GM21619 (cell line): ENCODE results near the gene MAGI2.

Experiments
- ATAC-seq: cut with Tn5 transposase; IDR thresholded peaks from one replicate; pipeline ENCODE4 v1.9.1; 2021; ENCODE audit not compliant: unreplicated experiment

Gene MAGI2

GRCh38 chr7:78080241-78080640 lies 1373.2 kb downstream of the MAGI2 start:
- no peak for ATAC-seq

- no peak for ATAC-seq
Measured at GRCh38 chr7:78074713-78075112, 1378.8 kb downstream of the MAGI2 start.

- no peak for ATAC-seq
Measured at GRCh38 chr7:78073609-78074382, 1379.7 kb downstream of the MAGI2 start.

- ATAC-seq = no peak
Measured at GRCh38 chr7:78072201-78072590, 1381.3 kb downstream of the MAGI2 start.

- ATAC-seq = no peak
Measured at GRCh38 chr7:78071491-78072200, 1381.8 kb downstream of the MAGI2 start.

- ATAC-seq = no peak
Measured at GRCh38 chr7:78066599-78066998, 1386.9 kb downstream of the MAGI2 start.

DNA sequence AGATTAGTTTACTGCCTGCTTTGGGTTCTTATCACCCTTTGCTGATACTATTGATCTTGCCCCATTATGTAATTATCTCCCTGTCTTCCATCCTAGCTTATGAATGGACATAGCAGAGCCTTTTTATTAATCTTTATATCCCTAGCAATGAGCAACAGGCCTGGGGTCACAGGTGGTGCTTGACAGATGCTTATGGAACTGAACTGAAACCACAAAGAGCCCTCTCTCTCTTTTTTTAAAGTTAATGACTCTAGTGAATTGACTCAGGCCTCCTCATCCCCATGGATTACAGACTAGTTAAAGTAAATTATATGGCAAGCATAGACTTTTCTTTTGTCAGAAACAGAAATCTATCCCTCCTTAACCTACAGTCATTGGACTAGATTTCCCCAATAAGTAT lies 1389.7 kb downstream of the MAGI2 start:
- ATAC-seq = no peak

- no peak for ATAC-seq
Measured at GRCh38 chr7:78062214-78062613, 1391.3 kb downstream of the MAGI2 start.

DNA sequence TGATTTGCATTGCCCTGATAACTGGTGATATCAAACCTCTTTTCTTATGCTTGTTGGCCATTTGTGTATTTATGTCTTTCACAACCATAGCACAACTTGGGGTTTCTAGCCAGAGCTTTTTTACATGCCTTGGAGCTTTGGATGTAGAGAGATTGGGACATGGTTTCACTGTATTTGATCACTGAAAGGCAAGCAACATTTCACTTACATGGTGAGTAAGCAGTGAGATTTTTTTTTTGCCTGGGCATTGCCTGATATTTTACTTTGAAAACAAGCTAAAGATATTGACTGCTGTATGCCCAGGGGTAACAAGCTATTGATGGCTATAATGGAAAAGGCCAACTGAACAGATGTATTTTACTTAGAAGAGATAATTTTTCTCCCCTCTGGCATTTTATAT lies 1395.9 kb downstream of the MAGI2 start:
- no peak for ATAC-seq

- ATAC-seq = no peak
Measured at GRCh38 chr7:78055599-78055998, 1397.9 kb downstream of the MAGI2 start.

DNA sequence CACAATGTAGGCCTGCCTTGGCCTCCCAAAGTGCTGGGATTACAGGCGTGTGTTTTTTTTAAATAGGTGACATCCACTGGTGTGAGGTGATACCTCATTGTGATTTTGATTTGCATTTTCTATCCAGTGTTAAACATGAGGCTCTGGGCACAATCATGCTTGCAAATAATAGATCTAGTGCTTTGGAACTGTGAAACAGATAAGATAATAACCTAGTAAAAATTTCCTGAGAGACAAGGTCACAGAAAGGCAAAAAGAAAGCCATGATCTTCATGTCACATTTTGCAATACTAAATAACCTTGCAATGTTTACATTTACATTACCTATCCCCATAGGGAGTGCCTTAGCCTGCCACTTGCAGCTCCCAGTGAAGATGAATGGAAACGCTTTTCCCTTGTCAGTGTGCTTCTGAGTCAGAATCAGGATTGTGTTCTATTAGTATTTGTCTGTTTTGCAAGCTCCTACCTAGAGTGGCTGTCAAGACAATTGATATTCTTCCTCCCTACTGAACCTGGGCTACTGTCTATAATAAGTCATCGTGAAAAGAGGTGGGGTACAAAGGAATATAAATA lies 1398.4 kb downstream of the MAGI2 start:
- ATAC-seq = no peak

DNA sequence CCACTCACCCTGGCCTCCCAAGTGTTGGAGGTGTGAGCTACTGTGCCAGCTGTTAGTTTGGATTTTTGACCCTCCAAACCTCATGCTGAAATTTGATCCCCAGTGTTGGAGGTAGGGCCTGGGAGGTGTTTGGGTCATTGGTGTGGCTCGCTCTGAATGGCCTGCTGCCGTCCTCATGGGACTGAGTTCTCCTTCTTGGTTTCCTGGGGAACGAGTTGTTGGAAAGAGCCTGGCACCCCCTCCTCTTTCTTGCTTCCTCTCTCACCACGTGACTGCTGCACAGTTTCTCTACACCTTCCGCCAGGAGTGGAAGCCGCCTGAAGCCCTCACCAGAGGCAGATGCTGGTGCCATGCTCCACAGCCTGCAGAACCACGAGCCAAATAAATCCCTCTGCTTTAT lies 1401.4 kb downstream of the MAGI2 start:
- ATAC-seq = no peak

- no peak for ATAC-seq
Measured at GRCh38 chr7:78047800-78048199, 1405.7 kb downstream of the MAGI2 start.

- no peak for ATAC-seq
Measured at GRCh38 chr7:78043159-78043558, 1410.3 kb downstream of the MAGI2 start.

GRCh38 chr7:78041423-78041822 lies 1412.0 kb downstream of the MAGI2 start:
- no peak for ATAC-seq

DNA sequence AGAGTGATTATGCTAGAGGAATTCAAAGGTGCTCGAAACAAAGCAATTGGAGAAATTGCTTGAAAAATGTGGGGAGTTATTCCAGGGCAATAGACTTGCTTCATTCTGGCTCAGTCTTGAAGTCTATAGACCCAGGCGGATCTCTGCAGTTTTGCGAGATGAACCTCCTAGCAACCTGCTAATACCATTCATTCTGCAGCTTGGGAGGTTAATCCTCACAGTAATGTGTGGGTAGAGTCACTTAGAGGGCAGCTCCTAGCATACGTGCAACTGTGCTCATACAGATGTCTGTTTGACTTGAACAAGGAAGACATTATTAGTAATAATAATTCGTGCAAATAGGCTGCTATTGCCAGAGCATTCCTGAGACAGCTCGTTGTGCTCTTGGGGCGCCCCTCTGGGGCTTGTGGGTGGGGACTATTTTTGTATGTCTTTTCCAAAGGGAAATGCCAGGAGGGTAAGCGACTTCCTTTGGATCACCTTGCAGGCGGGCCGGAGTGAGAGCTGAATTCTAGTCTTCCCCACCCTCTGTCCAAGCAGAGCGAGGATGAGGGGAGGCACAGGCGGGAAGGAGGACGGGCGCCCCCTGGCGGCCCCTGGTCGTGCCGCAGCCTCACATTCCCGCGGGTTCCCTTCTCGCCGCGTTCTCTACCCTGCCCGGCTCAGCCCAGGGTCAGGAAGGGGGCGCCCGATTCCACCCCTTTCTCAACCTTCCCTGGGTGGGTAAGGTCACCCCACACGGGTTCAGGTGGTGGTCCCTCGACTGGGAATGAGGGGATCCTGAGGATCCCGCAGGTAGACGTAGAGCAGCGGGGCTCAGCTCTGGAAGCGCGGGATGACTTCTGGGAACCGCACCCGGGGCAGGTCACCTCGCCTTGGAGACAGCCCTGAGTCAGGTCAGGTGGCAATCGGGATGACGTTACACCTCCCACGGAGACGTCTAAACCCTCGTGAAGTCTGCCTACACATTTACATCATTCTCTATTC lies 1413.4 kb downstream of the MAGI2 start:
- peak; percentile 93 for ATAC-seq

- ATAC-seq = no peak
Measured at GRCh38 chr7:78038465-78039080, 1414.9 kb downstream of the MAGI2 start.

GRCh38 chr7:78037603-78038002 lies 1415.9 kb downstream of the MAGI2 start:
- ATAC-seq = no peak

DNA sequence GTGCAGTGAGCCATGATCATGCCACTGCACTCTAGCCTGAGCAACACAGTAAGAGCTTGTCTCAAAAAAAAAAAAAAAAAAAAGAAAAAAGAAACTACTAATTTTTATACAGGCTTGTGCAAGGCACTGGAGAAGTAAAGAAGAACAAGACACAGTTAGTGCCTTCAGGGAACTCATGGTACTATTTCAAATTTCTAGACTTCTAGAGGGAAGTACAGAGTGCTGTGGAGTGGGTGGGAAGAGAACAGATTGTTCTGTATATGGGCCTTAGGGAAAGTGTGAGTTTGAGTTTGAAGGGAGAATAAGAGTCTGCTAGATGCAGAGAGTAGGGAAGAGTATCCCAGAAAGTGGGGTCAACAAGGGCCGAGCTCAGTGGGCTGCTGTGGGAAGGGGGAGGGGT lies 1420.1 kb downstream of the MAGI2 start:
- no peak for ATAC-seq

DNA sequence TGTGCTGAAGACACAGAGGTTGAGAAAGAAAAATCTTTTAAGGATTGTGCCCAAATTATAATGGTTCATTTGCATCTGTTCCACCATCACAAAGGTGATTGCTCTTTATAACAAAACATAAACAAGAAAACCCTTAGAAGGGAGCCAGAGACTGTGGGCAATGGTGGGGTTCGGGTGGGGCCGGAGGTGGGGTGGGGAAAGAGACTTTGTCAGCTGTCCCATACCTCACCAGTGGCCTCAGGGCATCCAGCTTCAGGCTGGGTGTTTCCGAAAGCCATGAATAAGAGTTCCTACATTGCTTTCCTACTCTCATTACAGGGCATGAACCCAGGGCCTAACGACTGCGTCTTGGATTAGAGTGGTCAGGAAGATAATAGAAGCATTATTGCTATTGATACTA lies 1427.0 kb downstream of the MAGI2 start:
- no peak for ATAC-seq

DNA sequence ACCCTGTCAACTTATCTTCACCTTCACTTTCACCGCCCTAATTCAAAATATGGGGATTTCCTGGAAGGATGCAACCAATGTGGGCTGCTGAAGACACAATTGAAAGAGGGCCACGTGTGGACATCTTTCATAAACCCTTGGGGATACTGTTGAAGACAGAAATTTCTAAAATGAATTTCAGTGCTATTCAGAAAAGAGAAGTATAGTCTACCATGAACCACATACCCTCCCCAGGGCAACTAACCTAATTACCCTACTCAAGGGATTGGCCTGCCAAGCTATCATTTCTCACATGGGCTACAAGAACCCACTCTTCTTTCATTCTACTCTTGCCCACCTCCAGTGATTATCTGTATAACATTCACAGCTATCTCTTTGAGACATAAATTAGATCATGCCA lies 1428.9 kb downstream of the MAGI2 start:
- ATAC-seq = no peak
